Measurements from ENCODE around the gene STXBP1. TPM values are rescaled to one million over a fixed set of nuclear protein-coding genes. Genes with fewer than 3 reads are reported as not detected.

The STXBP1 gene
- total and polyA plus RNA-seq, 9 of the 15 experiments (the other 6 are each of a cell fraction or from before 2014, with no cell fraction given): 4.6 to 35.1 (median 9.7) TPM

DNA sequence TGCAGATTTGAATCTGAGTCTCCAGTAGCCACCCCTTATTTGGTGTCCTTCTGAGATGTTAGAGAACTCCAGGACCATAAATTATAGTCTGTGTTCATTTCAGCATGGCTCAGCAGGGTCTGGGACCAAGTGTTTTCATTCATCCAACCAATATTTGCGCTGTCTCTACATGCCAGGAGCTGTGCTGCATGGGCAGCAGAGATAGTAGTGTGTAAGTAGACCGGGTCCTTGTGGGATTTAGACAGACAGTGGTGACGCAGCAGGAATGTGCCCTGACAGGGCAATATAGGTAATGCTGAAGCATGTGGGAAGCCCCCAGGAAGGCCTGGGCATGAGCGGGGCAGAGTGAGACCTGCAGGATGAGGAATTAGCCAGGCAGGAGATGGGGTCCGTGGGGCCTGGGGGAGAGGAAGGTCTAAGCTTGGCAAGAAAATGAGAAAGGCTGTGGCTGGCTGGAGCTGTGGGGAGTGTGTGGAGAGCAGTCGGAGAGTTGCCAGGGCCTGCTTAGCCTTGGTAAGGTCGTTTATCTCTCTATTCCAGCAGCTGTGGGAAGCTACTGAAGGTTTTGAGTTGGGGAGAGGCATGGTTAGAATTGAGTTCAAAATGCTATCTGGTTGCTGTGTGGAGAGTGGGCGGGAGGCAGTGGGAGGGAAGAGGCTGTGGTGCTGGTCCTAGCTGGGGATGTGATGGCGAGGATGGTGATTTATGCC, 16.8 kb downstream of the STXBP1 start (continued):
- TF ChIP-seq, protein P1, sequence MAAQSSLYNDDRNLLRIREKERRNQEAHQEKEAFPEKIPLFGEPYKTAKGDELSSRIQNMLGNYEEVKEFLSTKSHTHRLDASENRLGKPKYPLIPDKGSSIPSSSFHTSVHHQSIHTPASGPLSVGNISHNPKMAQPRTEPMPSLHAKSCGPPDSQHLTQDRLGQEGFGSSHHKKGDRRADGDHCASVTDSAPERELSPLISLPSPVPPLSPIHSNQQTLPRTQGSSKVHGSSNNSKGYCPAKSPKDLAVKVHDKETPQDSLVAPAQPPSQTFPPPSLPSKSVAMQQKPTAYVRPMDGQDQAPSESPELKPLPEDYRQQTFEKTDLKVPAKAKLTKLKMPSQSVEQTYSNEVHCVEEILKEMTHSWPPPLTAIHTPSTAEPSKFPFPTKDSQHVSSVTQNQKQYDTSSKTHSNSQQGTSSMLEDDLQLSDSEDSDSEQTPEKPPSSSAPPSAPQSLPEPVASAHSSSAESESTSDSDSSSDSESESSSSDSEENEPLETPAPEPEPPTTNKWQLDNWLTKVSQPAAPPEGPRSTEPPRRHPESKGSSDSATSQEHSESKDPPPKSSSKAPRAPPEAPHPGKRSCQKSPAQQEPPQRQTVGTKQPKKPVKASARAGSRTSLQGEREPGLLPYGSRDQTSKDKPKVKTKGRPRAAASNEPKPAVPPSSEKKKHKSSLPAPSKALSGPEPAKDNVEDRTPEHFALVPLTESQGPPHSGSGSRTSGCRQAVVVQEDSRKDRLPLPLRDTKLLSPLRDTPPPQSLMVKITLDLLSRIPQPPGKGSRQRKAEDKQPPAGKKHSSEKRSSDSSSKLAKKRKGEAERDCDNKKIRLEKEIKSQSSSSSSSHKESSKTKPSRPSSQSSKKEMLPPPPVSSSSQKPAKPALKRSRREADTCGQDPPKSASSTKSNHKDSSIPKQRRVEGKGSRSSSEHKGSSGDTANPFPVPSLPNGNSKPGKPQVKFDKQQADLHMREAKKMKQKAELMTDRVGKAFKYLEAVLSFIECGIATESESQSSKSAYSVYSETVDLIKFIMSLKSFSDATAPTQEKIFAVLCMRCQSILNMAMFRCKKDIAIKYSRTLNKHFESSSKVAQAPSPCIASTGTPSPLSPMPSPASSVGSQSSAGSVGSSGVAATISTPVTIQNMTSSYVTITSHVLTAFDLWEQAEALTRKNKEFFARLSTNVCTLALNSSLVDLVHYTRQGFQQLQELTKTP (IDR thresholded peaks at IDR 0.05; ENCODE audit: low read depth in 1 of 2, partially characterized antibody in 2 of 2): no peak
- TF ChIP-seq ZNF140 (CRISPR knock-in tag; IDR thresholded peaks at IDR 0.05) (no peak), ZNF212 (CRISPR knock-in tag; IDR thresholded peaks at IDR 0.05) (no peak), MAFG (tag; conservative IDR thresholded peaks at IDR 0.05) (peak; percentile 79), EHMT2 (IDR thresholded peaks at IDR 0.05) (no peak), ARID1B (IDR thresholded peaks at IDR 0.05) (peak; percentile 82)
- TF ChIP-seq, protein P2, sequence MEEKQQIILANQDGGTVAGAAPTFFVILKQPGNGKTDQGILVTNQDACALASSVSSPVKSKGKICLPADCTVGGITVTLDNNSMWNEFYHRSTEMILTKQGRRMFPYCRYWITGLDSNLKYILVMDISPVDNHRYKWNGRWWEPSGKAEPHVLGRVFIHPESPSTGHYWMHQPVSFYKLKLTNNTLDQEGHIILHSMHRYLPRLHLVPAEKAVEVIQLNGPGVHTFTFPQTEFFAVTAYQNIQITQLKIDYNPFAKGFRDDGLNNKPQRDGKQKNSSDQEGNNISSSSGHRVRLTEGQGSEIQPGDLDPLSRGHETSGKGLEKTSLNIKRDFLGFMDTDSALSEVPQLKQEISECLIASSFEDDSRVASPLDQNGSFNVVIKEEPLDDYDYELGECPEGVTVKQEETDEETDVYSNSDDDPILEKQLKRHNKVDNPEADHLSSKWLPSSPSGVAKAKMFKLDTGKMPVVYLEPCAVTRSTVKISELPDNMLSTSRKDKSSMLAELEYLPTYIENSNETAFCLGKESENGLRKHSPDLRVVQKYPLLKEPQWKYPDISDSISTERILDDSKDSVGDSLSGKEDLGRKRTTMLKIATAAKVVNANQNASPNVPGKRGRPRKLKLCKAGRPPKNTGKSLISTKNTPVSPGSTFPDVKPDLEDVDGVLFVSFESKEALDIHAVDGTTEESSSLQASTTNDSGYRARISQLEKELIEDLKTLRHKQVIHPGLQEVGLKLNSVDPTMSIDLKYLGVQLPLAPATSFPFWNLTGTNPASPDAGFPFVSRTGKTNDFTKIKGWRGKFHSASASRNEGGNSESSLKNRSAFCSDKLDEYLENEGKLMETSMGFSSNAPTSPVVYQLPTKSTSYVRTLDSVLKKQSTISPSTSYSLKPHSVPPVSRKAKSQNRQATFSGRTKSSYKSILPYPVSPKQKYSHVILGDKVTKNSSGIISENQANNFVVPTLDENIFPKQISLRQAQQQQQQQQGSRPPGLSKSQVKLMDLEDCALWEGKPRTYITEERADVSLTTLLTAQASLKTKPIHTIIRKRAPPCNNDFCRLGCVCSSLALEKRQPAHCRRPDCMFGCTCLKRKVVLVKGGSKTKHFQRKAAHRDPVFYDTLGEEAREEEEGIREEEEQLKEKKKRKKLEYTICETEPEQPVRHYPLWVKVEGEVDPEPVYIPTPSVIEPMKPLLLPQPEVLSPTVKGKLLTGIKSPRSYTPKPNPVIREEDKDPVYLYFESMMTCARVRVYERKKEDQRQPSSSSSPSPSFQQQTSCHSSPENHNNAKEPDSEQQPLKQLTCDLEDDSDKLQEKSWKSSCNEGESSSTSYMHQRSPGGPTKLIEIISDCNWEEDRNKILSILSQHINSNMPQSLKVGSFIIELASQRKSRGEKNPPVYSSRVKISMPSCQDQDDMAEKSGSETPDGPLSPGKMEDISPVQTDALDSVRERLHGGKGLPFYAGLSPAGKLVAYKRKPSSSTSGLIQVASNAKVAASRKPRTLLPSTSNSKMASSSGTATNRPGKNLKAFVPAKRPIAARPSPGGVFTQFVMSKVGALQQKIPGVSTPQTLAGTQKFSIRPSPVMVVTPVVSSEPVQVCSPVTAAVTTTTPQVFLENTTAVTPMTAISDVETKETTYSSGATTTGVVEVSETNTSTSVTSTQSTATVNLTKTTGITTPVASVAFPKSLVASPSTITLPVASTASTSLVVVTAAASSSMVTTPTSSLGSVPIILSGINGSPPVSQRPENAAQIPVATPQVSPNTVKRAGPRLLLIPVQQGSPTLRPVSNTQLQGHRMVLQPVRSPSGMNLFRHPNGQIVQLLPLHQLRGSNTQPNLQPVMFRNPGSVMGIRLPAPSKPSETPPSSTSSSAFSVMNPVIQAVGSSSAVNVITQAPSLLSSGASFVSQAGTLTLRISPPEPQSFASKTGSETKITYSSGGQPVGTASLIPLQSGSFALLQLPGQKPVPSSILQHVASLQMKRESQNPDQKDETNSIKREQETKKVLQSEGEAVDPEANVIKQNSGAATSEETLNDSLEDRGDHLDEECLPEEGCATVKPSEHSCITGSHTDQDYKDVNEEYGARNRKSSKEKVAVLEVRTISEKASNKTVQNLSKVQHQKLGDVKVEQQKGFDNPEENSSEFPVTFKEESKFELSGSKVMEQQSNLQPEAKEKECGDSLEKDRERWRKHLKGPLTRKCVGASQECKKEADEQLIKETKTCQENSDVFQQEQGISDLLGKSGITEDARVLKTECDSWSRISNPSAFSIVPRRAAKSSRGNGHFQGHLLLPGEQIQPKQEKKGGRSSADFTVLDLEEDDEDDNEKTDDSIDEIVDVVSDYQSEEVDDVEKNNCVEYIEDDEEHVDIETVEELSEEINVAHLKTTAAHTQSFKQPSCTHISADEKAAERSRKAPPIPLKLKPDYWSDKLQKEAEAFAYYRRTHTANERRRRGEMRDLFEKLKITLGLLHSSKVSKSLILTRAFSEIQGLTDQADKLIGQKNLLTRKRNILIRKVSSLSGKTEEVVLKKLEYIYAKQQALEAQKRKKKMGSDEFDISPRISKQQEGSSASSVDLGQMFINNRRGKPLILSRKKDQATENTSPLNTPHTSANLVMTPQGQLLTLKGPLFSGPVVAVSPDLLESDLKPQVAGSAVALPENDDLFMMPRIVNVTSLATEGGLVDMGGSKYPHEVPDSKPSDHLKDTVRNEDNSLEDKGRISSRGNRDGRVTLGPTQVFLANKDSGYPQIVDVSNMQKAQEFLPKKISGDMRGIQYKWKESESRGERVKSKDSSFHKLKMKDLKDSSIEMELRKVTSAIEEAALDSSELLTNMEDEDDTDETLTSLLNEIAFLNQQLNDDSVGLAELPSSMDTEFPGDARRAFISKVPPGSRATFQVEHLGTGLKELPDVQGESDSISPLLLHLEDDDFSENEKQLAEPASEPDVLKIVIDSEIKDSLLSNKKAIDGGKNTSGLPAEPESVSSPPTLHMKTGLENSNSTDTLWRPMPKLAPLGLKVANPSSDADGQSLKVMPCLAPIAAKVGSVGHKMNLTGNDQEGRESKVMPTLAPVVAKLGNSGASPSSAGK (IDR thresholded peaks at IDR 0.05): no peak
- TF ChIP-seq, protein P3, sequence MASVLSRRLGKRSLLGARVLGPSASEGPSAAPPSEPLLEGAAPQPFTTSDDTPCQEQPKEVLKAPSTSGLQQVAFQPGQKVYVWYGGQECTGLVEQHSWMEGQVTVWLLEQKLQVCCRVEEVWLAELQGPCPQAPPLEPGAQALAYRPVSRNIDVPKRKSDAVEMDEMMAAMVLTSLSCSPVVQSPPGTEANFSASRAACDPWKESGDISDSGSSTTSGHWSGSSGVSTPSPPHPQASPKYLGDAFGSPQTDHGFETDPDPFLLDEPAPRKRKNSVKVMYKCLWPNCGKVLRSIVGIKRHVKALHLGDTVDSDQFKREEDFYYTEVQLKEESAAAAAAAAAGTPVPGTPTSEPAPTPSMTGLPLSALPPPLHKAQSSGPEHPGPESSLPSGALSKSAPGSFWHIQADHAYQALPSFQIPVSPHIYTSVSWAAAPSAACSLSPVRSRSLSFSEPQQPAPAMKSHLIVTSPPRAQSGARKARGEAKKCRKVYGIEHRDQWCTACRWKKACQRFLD (CRISPR knock-in tag; IDR thresholded peaks at IDR 0.05): no peak
- TF ChIP-seq, protein P4, sequence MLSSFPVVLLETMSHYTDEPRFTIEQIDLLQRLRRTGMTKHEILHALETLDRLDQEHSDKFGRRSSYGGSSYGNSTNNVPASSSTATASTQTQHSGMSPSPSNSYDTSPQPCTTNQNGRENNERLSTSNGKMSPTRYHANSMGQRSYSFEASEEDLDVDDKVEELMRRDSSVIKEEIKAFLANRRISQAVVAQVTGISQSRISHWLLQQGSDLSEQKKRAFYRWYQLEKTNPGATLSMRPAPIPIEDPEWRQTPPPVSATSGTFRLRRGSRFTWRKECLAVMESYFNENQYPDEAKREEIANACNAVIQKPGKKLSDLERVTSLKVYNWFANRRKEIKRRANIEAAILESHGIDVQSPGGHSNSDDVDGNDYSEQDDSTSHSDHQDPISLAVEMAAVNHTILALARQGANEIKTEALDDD (IDR thresholded peaks at IDR 0.05): peak; percentile 67

Measured in K562 (cell line).